Measurements from ENCODE around the gene PHF21A.

PHF21A gene

GRCh38 chr11:45964911-45965389 lies 156.3 kb downstream of the PHF21A start:
- no peak overlapping the region for H3K4me2 ChIP-seq (ENCODE audit: low read depth, low read length, poor library complexity, severe bottlenecking)
- no peak overlapping the region for H3K9ac ChIP-seq (ENCODE audit: low read depth, low read length, poor library complexity, severe bottlenecking)
- H4K20me1 ChIP-seq (ENCODE audit: insufficient read depth, low read length, poor library complexity, severe bottlenecking): no peaks in the 10 kb centered on the region
- no peaks in the 10 kb centered on the region for H3K4me1 ChIP-seq (ENCODE audit: insufficient read depth, low read length, poor library complexity, severe bottlenecking)
- no peaks in the 10 kb centered on the region for H3F3A ChIP-seq (ENCODE audit: low read depth)
- H3K79me2 ChIP-seq (ENCODE audit: insufficient read depth, low read length): no peaks in the 10 kb centered on the region
- H3K4me3 ChIP-seq (ENCODE audit: low read length, poor library complexity, severe bottlenecking): no peak overlapping the region
- no peaks in the 10 kb centered on the region for H3K27me3 ChIP-seq (ENCODE audit: insufficient read depth, low read length, poor library complexity, severe bottlenecking)
- H3K9me3 ChIP-seq (ENCODE audit: insufficient read depth, low read depth, low read length): no peaks in the 10 kb centered on the region
- H3K36me3 ChIP-seq (ENCODE audit: insufficient read depth, low read length): peaks cover 80% of the 10 kb centered on the region
- no peak for TF ChIP-seq EZH2phosphoT487 (IDR thresholded peaks at IDR 0.05; ENCODE audit: borderline replicate concordance)
- TF ChIP-seq CTCF (conservative IDR thresholded peaks at IDR 0.05; ENCODE audit: low read length): peak; percentile 97
- no peak overlapping the region for H2AFZ ChIP-seq (ENCODE audit: low read length)
- H3K9me2 ChIP-seq (replicated peaks; ENCODE audit: low read depth, low read length): no peaks in the 10 kb centered on the region

GRCh38 chr11:45961751-45962240 lies 159.5 kb downstream of the PHF21A start:
- TF ChIP-seq EZH2phosphoT487 (IDR thresholded peaks at IDR 0.05; ENCODE audit: borderline replicate concordance) (no peak), CTCF (conservative IDR thresholded peaks at IDR 0.05; ENCODE audit: low read length) (no peak)
- Histone ChIP-seq H3K36me3 (ENCODE audit: insufficient read depth, low read length) (peaks cover 56% of the 10 kb centered on the region), H4K20me1 (ENCODE audit: insufficient read depth, low read length, poor library complexity, severe bottlenecking) (no peaks in the 10 kb centered on the region), H3F3A (ENCODE audit: low read depth) (no peaks in the 10 kb centered on the region), H3K9ac (ENCODE audit: low read depth, low read length, poor library complexity, severe bottlenecking) (no peak overlapping the region), H3K4me2 (ENCODE audit: low read depth, low read length, poor library complexity, severe bottlenecking) (no peak overlapping the region), H3K4me3 (ENCODE audit: low read length, poor library complexity, severe bottlenecking) (no peak overlapping the region), H3K9me3 (ENCODE audit: insufficient read depth, low read depth, low read length) (no peaks in the 10 kb centered on the region), H2AFZ (ENCODE audit: low read length) (no peak overlapping the region), H3K4me1 (ENCODE audit: insufficient read depth, low read length, poor library complexity, severe bottlenecking) (no peaks in the 10 kb centered on the region), H3K79me2 (ENCODE audit: insufficient read depth, low read length) (no peaks in the 10 kb centered on the region), H3K9me2 (replicated peaks; ENCODE audit: low read depth, low read length) (no peaks in the 10 kb centered on the region), H3K27me3 (ENCODE audit: insufficient read depth, low read length, poor library complexity, severe bottlenecking) (no peaks in the 10 kb centered on the region)

GRCh38 chr11:45960387-45961095 lies 160.7 kb downstream of the PHF21A start:
- peaks cover 47% of the 10 kb centered on the region for H3K36me3 ChIP-seq (ENCODE audit: insufficient read depth, low read length)
- no peaks in the 10 kb centered on the region for H3K9me2 ChIP-seq (replicated peaks; ENCODE audit: low read depth, low read length)
- H3K79me2 ChIP-seq (ENCODE audit: insufficient read depth, low read length): no peaks in the 10 kb centered on the region
- H3K4me2 ChIP-seq (ENCODE audit: low read depth, low read length, poor library complexity, severe bottlenecking): no peak overlapping the region
- H2AFZ ChIP-seq (ENCODE audit: low read length): no peak overlapping the region
- no peaks in the 10 kb centered on the region for H4K20me1 ChIP-seq (ENCODE audit: insufficient read depth, low read length, poor library complexity, severe bottlenecking)
- no peaks in the 10 kb centered on the region for H3K27me3 ChIP-seq (ENCODE audit: insufficient read depth, low read length, poor library complexity, severe bottlenecking)
- no peaks in the 10 kb centered on the region for H3F3A ChIP-seq (ENCODE audit: low read depth)
- H3K4me1 ChIP-seq (ENCODE audit: insufficient read depth, low read length, poor library complexity, severe bottlenecking): no peaks in the 10 kb centered on the region
- no peak overlapping the region for H3K4me3 ChIP-seq (ENCODE audit: low read length, poor library complexity, severe bottlenecking)
- H3K9ac ChIP-seq (ENCODE audit: low read depth, low read length, poor library complexity, severe bottlenecking): no peak overlapping the region
- no peak for TF ChIP-seq EZH2phosphoT487 (IDR thresholded peaks at IDR 0.05; ENCODE audit: borderline replicate concordance)
- no peak for TF ChIP-seq CTCF (conservative IDR thresholded peaks at IDR 0.05; ENCODE audit: low read length)
- no peaks in the 10 kb centered on the region for H3K9me3 ChIP-seq (ENCODE audit: insufficient read depth, low read depth, low read length)
